Spleen (tissue), 7 donors: Measurements from ENCODE around the gene CDK14.

ENCODE experiments used
- POLR2A ChIP-seq, 3 donors: fragments of 450-650 bp; IDR thresholded peaks; one replicate each; pipeline ENCODE4 v1.5.1; 2017; ENCODE audit warnings: antibody characterized with exemption in 3 of 3, mild to moderate bottlenecking in 1 of 3
- TF ChIP-seq, protein P1 (sequence below), 11 experiments: fragments of 200-600 bp in 7 of 11; fragments of 450-650 bp in 4 of 11; sonication (generic) in 4 of 11; IDR thresholded peaks in 8 of 11; conservative IDR thresholded peaks in 3 of 11; 1 replicate in 7 of 11; 2 replicates in 4 of 11; pipeline versions ENCODE4 v1.4.0 to v1.8.0; 2016 to 2021; ENCODE audit warnings: antibody characterized with exemption in 11 of 11, inconsistent platforms in 4 of 11, mild to moderate bottlenecking in 1 of 11
- donor health status: DM: no; HTN: no; CAD: no; lungs with moderate emphysema.
- donor health status: DM: no; HTN: no; CAD: no.
- donor health status: DM: no; HTN: no; CAD: no.

GRCh38 chr7:90723866-90724265 lies 127.7 kb downstream of the CDK14 start:
- no peak for TF ChIP-seq POLR2A (IDR thresholded peaks at IDR 0.05)
- TF ChIP-seq, protein P1, sequence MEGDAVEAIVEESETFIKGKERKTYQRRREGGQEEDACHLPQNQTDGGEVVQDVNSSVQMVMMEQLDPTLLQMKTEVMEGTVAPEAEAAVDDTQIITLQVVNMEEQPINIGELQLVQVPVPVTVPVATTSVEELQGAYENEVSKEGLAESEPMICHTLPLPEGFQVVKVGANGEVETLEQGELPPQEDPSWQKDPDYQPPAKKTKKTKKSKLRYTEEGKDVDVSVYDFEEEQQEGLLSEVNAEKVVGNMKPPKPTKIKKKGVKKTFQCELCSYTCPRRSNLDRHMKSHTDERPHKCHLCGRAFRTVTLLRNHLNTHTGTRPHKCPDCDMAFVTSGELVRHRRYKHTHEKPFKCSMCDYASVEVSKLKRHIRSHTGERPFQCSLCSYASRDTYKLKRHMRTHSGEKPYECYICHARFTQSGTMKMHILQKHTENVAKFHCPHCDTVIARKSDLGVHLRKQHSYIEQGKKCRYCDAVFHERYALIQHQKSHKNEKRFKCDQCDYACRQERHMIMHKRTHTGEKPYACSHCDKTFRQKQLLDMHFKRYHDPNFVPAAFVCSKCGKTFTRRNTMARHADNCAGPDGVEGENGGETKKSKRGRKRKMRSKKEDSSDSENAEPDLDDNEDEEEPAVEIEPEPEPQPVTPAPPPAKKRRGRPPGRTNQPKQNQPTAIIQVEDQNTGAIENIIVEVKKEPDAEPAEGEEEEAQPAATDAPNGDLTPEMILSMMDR (IDR thresholded peaks at IDR 0.05 in 8 of 11, conservative IDR thresholded peaks at IDR 0.05 in 3 of 11) = no peak
